HPDE6-E6E7 (cell line): Measurements from ENCODE around the gene CACNA1F.
"Not testable (repeated sequence)": the region's sequence is repeated elsewhere in the genome, so short reads cannot be mapped to it uniquely, and the experiment has no call there.

ENCODE experiments used
- DNase-seq: peaks from one replicate; pipeline ENCODE4 v3.0.0; 2011; ENCODE audit warnings: missing footprints; ENCODE audit errors: extremely low spot score

CACNA1F gene

GRCh38 chrX:49176421-49177326 is 56.5 kb downstream of the CACNA1F start:
- no peak for DNase-seq

- DNase-seq, result no peak
These were observed 57.5 kb downstream of the CACNA1F start for GRCh38 chrX:49175435-49176274.

- no peak for DNase-seq
These were observed 58.4 kb downstream of the CACNA1F start for GRCh38 chrX:49174723-49175122.

DNA sequence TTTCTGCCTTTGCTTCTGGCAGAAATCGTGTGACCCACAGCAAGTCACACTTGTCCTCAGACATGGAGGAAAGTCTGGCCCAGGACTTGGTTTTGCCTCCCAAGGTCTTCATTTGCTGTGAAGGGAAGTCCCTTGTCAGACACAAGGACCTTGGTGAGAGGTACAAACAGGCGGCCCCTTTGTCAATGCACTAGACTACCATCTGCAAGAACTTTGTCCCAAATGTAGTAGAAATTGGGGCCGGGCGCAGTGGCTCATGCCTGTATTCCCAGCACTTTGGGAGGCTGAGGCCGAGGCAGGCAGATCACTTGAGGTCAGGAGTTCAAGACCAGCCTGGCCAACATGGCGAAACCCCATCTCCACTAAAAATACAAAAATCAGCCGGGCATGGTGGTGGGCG is 59.6 kb downstream of the CACNA1F start:
- DNase-seq, result not testable (repeated sequence)

- no peak for DNase-seq
These were observed 60.8 kb downstream of the CACNA1F start for GRCh38 chrX:49172280-49172780.

DNA sequence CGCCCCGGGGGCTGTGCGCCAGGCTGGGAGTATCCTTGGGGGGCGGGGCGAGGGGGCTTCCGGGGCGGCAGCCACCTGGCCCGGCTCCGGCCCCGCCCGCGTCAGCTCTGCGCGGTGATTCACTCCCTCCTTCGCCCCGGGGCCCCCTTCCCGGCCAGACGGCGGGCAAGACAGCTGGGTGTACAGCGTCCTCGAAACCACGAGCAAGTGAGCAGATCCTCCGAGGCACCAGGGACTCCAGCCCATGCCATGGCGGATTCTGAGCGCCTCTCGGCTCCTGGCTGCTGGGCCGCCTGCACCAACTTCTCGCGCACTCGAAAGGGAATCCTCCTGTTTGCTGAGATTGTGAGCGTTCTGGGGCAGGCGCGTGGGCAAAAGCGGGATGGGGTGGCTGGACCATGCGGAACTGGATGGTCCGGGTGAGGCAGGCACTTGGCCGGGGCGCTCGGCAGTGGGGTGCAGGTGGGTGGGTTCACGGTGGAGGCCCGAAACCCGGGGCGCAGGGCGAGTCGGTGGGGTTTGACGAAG is 61.3 kb downstream of the CACNA1F start, which contains the start of gene PLP2:
Gene PLP2, plus strand, starts transcription at position 147 of the 528 bp plus-strand sequence. Its CDS starts 103 bp downstream, at position 250.
- DNase-seq, result no peak

DNA sequence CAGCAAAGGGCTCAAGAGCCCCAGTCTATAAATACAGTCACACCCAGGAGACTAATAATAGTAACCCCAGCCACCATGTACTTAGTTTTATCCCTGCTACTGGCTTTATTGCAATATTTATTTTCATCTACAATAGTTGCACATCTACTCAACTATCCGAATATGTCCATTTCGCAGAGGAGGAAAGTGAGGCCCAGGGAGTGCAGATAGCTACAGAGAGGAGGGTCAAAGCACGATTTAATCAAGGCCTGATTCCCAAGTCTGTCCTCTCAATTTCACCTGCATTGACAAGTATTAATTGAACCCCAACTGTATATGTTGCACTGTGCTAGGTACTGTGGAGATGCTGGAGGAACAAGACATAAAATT is 65.4 kb downstream of the CACNA1F start:
- no peak for DNase-seq

- DNase-seq, result no peak
These were observed 66.0 kb downstream of the CACNA1F start for GRCh38 chrX:49166914-49167739.

DNA sequence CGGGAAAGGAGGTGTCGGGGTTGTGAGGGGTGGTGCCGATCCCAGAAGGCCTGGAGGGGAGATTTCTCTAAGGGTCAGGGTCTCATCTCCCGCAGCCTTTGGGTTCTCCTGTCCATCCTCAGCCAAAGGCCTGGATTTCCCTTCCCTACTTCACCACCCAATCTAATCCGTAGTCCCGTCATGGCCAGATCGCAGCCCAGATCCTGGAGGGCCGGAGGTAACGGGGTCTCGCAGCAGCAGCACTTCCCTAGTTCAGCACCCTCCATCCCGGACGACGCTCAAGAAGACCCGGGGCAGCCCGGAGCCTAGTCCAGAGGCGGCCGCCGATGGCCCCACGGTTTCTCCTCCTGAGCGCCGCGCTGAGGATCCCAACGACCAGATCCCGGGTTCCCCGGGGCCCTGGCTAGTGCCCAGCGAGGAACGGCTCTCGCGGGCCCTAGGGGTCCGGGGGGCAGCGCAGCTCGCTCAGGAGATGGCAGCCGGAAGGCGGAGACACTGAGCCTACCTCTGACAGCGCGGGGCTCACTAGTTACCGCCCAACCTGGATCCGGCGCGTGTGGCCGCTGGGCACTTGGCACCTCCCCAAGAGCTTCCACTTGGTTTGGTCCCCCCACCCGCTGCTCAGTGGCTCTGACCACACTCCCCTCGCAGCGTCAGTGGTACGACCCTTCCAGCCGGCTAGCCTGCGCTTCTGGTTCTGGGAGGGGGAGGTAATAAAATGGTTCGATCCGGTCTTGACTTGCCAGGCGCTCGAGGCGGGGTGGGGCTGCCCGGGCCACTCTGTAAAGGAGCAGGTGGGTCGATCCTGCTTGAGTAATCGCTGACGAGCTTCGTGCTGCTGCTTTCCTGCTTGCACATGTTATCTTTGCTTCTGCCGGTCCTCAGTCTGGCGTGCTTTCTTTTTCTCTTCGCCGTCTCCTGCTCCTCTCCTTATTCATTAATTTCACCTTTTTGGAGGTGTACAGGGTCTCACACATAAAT is 66.9 kb downstream of the CACNA1F start:
- DNase-seq, result peak; percentile 61

GRCh38 chrX:49164589-49165360 is 68.4 kb downstream of the CACNA1F start:
- DNase-seq, result no peak

DNA sequence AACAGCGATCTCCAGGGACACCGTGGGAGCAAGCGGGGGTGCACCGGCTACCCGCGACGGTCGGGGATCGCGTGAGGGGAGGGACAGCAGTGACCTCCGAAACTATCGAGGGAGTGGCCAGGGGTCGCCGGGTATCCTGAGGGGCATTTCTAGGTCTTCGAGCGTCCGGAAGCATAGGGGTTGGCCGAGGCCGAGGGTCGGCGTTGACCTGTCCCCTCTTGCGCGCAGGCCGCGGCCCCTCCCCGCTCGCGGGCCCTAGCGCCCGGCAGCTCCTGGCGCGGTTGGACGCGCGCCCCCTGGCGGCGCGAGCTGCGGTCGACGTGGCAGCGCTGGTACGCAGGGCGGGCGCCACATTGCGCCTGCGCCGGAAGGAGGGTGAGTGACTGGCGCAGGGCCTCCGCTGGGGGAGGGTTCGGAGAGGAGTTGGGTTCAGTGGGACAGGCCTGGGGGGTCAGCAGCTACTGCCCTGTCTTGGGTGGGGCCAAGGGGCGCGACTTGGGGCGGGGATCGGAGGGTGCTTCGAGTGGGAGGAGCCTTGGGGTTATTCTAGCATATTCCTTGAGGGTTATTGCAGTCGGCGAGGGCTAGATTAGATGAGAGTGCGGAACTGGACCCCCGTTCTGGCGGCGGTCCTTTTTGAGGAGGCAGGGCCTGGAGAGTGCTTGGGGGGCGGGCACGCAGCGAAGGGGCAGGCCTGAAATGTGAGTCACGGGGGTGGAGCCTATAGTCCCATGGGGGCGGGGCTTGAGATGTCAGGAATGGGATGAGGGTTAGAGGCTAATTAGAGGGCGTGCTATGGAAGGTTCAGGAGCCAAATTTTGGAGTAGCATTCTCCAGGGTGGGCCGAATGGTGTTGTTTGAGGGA is 69.4 kb downstream of the CACNA1F start:
- peak; percentile 41 for DNase-seq

DNA sequence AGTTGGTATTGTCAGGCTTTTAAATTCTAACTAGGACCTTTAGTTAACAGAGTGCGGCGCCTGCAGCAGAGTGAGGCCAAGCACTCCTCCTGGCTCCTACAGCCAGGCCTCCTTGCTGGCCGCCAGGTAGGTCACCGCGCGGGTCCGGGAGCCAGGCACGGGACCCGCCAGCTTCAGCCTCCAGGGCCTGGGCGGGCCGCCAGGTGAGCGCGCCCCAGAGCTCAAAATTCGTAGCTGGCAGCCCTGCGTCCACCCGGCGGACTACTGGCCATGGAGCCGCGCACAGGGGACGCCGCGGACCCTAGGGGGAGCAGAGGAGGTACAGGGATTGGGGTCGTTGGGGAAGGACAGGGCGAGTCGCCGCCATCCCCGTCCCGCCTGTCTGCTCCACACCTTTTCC is 70.5 kb downstream of the CACNA1F start, which contains the start of gene MAGIX:
Gene MAGIX, plus strand, starts transcription at position 139 of the 400 bp plus-strand sequence. Its CDS starts 132 bp downstream, at position 271.
- DNase-seq, result no peak

DNA sequence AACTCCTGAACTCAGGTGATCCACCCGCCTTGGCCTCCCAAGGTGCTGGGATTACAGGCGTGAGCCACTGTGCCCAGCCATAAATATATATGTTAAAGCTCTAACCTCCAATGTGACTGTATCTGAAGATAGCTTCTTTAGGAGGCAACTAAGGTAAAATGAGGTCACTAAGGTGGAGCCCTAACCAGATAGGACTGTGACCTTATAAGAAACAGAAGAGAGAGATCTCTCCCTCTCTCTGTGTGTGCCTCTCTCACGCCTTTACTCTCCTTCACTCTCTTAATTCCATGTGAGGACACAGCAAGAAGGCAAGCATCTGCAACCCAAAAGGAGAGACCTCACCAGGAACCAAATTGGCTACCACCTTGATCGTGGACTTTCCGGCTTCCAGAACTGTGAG is 71.5 kb downstream of the CACNA1F start:
- no peak for DNase-seq

DNA sequence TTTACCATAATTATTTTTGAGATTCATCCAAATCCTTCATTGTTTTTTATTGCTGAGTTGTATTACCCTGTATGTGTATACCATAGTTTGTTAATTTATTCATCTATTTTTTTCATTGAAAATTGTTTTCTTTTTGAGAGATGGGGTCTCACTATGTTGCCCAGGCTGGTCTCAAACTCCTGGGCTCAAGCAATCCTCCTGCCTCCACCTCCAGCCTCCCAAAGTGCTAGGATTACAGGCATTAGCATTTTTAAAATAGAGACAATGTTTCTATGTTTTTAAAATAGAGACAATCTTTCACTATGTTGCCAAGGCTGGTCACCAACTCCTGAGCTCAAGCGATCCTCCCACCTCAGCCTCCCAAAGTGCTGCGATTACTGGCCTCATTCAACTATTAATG is 72.2 kb downstream of the CACNA1F start:
- no peak for DNase-seq

DNA sequence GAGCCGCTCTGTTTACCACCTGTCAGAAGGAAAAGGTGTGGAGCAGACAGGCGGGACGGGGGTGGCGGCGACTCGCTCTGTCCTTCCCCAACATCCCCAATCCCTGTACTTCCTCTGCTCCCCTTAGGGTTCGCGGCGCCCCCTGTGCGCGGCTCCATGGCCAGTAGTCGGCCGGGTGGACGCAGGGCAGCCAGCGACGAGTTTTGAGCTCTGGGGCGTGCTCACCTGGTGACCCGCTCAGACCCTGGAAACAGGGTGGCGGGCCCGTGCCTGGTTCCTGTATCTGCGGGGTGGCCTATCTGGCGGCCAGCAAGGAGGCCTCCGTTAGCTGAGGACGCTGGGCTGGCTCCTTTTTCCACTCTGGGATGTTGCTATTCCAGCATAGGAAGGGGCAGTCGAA is 75.9 kb downstream of the CACNA1F start:
- no peak for DNase-seq

DNA sequence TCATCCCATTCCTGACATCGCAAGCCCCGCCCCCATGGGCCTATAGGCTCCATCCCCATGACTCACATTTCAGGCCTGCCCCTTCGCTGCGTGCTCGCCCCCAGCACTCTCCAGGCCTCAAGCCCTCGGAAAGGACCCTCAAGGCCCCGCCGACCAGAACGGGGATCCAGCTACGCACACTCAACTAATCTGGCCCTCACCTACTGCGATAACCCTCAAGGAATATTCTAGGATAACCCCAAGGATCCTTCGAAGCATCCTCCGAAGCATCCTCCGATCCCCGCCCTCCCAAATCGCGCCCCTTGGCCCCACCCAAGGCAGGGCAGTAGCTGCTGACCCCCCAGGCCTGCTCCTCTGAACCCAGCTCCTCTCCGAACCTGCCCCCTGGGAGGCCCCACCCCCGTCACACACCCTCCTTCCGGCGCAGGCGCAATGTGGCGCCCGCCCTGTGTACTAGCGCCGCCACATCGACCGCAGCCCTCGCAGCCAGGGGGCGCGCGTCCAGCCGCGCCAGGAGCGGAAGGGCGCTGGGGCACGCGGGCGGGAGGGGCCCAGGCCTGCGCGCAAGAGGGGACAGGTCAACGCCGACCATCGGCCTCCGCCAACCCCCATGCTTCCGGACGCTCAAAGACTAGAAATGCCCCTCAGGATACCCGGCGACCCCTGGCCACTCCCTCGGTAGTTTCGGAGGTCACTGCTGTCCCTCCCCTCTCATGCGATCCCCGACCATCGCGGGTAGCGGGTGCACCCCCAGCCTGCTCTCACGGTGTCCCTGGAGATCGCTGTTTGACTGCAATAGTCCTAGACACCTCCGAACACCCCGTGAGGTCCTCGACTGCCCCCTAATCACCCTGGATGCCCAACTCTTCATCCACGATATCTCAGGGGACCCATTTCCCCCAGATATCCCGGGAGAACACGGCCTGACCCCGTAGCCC is 77.0 kb downstream of the CACNA1F start:
- DNase-seq, result peak; percentile 62
